ENCODE measurements around the gene CDC42EP4.

The CDC42EP4 gene

DNA sequence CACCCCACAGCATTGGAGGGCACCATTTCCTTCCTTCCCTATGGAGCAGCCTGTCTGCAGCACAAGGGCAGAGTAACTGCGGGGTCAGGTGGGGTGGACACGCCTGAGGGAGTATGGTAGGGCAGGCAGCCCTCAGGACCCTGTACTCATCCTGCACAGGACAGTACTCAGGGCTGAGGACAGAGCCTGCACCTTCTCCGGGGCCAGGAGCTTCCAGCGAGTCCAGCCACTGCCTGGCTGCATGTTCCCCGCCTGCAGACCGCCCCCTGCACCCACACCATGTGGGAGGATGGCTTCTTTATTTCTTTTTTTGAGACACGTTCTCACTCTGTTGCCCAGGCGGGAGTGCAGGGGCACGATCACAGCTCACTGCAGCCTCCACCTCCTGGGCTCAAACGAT is 47.6 kb upstream of the CDC42EP4 start:
- no peaks in the 10 kb centered on the region for H3K9me3 ChIP-seq (ENCODE audit: insufficient read depth, low read depth, low read length)
- no peak overlapping the region for H3K9ac ChIP-seq (ENCODE audit: low read depth, low read length, poor library complexity, severe bottlenecking)
- H3K4me1 ChIP-seq (ENCODE audit: insufficient read depth, low read length, poor library complexity, severe bottlenecking), result no peaks in the 10 kb centered on the region
- no peak overlapping the region for H3K4me3 ChIP-seq (ENCODE audit: low read length, poor library complexity, severe bottlenecking)
- H3K27me3 ChIP-seq (ENCODE audit: insufficient read depth, low read length, poor library complexity, severe bottlenecking), result no peaks in the 10 kb centered on the region
- H3K36me3 ChIP-seq (ENCODE audit: insufficient read depth, low read length), result no peaks in the 10 kb centered on the region; the same call in 1 of the 2 replicates
- H4K20me1 ChIP-seq (ENCODE audit: insufficient read depth, low read length, poor library complexity, severe bottlenecking), result no peaks in the 10 kb centered on the region
- no peak overlapping the region for H2AFZ ChIP-seq (ENCODE audit: low read length)
- no peak overlapping the region for H3K4me2 ChIP-seq (ENCODE audit: low read depth, low read length, poor library complexity, severe bottlenecking)
- H3K9me2 ChIP-seq (replicated peaks; ENCODE audit: low read depth, low read length), result no peaks in the 10 kb centered on the region
- TF ChIP-seq, protein P1, sequence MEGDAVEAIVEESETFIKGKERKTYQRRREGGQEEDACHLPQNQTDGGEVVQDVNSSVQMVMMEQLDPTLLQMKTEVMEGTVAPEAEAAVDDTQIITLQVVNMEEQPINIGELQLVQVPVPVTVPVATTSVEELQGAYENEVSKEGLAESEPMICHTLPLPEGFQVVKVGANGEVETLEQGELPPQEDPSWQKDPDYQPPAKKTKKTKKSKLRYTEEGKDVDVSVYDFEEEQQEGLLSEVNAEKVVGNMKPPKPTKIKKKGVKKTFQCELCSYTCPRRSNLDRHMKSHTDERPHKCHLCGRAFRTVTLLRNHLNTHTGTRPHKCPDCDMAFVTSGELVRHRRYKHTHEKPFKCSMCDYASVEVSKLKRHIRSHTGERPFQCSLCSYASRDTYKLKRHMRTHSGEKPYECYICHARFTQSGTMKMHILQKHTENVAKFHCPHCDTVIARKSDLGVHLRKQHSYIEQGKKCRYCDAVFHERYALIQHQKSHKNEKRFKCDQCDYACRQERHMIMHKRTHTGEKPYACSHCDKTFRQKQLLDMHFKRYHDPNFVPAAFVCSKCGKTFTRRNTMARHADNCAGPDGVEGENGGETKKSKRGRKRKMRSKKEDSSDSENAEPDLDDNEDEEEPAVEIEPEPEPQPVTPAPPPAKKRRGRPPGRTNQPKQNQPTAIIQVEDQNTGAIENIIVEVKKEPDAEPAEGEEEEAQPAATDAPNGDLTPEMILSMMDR (conservative IDR thresholded peaks at IDR 0.05; ENCODE audit: low read length), result no peak
- TF ChIP-seq EZH2phosphoT487 (IDR thresholded peaks at IDR 0.05; ENCODE audit: borderline replicate concordance), result no peak
- no peaks in the 10 kb centered on the region for H3K79me2 ChIP-seq (ENCODE audit: insufficient read depth, low read length)
- H3F3A ChIP-seq (ENCODE audit: low read depth), result no peaks in the 10 kb centered on the region

DNA sequence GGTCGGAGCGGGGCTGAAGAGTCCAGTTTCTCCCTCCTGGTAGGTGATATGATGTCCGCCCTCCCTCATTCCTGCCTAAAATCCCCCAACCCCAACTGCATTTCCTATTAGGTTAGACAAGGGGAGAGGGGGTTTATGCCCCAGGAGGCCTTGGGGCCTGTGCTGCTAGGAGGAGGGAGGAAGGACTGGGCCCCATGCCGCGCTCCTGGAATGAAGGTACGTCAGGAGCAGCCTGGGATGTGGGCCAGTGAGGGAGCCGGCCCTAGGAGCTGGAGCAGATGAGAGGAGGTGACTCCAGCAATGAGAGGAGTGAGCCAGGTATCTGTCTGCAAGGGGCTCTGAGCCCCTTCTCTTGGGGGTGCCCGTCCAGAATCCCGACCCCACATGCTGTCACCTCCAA is 46.9 kb upstream of the CDC42EP4 start:
- Histone ChIP-seq H4K20me1 (ENCODE audit: insufficient read depth, low read length, poor library complexity, severe bottlenecking) (no peaks in the 10 kb centered on the region), H3K36me3 (ENCODE audit: insufficient read depth, low read length) (no peaks in the 10 kb centered on the region; the same call in 1 of the 2 replicates), H3K9me3 (ENCODE audit: insufficient read depth, low read depth, low read length) (no peaks in the 10 kb centered on the region), H3K9me2 (replicated peaks; ENCODE audit: low read depth, low read length) (no peaks in the 10 kb centered on the region), H3K4me1 (ENCODE audit: insufficient read depth, low read length, poor library complexity, severe bottlenecking) (no peaks in the 10 kb centered on the region), H3F3A (ENCODE audit: low read depth) (no peaks in the 10 kb centered on the region), H2AFZ (ENCODE audit: low read length) (no peak overlapping the region), H3K27me3 (ENCODE audit: insufficient read depth, low read length, poor library complexity, severe bottlenecking) (no peaks in the 10 kb centered on the region), H3K4me3 (ENCODE audit: low read length, poor library complexity, severe bottlenecking) (no peak overlapping the region), H3K4me2 (ENCODE audit: low read depth, low read length, poor library complexity, severe bottlenecking) (no peak overlapping the region), H3K9ac (ENCODE audit: low read depth, low read length, poor library complexity, severe bottlenecking) (no peak overlapping the region), H3K79me2 (ENCODE audit: insufficient read depth, low read length) (no peaks in the 10 kb centered on the region)
- no peak for TF ChIP-seq EZH2phosphoT487 (IDR thresholded peaks at IDR 0.05; ENCODE audit: borderline replicate concordance)
- TF ChIP-seq, protein P1 (conservative IDR thresholded peaks at IDR 0.05; ENCODE audit: low read length), result no peak

DNA sequence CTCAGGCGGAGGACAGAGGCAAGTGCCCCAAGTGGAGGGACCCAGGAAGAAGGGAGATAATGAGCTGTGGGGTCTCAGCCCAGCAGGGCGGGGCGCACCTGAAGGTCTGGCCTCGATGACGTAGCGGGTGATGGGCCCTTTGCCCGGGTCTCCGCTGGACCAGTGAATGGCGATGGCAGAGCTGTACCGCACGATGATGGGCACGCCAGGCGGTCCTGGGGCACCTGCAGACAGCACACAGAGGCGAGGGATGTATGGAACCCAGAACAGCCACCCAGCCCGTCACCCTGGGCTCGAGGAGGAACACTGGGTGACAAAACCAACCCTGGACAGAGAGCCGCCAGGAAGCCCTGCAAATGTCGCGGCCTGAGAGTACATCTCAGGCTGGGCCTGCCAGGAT is 46.2 kb upstream of the CDC42EP4 start:
- no peaks in the 10 kb centered on the region for H3K4me1 ChIP-seq (ENCODE audit: insufficient read depth, low read length, poor library complexity, severe bottlenecking)
- H3K9me3 ChIP-seq (ENCODE audit: insufficient read depth, low read depth, low read length), result no peaks in the 10 kb centered on the region
- H3F3A ChIP-seq (ENCODE audit: low read depth), result no peaks in the 10 kb centered on the region
- no peaks in the 10 kb centered on the region for H3K9me2 ChIP-seq (replicated peaks; ENCODE audit: low read depth, low read length)
- H2AFZ ChIP-seq (ENCODE audit: low read length), result no peak overlapping the region
- H3K79me2 ChIP-seq (ENCODE audit: insufficient read depth, low read length), result no peaks in the 10 kb centered on the region
- no peaks in the 10 kb centered on the region for H3K27me3 ChIP-seq (ENCODE audit: insufficient read depth, low read length, poor library complexity, severe bottlenecking)
- no peak overlapping the region for H3K4me2 ChIP-seq (ENCODE audit: low read depth, low read length, poor library complexity, severe bottlenecking)
- H3K4me3 ChIP-seq (ENCODE audit: low read length, poor library complexity, severe bottlenecking), result no peak overlapping the region
- no peaks in the 10 kb centered on the region; the same call in 1 of the 2 replicates for H3K36me3 ChIP-seq (ENCODE audit: insufficient read depth, low read length)
- TF ChIP-seq, protein P1 (conservative IDR thresholded peaks at IDR 0.05; ENCODE audit: low read length), result no peak
- TF ChIP-seq EZH2phosphoT487 (IDR thresholded peaks at IDR 0.05; ENCODE audit: borderline replicate concordance), result no peak
- no peak overlapping the region for H3K9ac ChIP-seq (ENCODE audit: low read depth, low read length, poor library complexity, severe bottlenecking)
- H4K20me1 ChIP-seq (ENCODE audit: insufficient read depth, low read length, poor library complexity, severe bottlenecking), result no peaks in the 10 kb centered on the region

All from Loucy (cell line).